Sigmoid colon (tissue), 3 donors: ENCODE measurements around the gene S1PR5.

Source experiments
- CTCF ChIP-seq, 4 experiments: fragments of 450-650 bp in 3 of 4; fragments of 200-600 bp in 1 of 4; IDR thresholded peaks; one replicate each; pipeline ENCODE4 v1.5.1; 2016 to 2019; ENCODE audit warnings: antibody characterized with exemption in 4 of 4, mild to moderate bottlenecking in 3 of 4, moderate library complexity in 2 of 4
- POLR2A ChIP-seq, 2 donors: fragments of 450-650 bp; IDR thresholded peaks; one replicate each; pipeline ENCODE4 v1.6.1; 2016; ENCODE audit warnings: antibody characterized with exemption in 2 of 2, mild to moderate bottlenecking in 2 of 2, moderate library complexity in 2 of 2

- TF ChIP-seq POLR2A (IDR thresholded peaks at IDR 0.05) (no peak), CTCF (IDR thresholded peaks at IDR 0.05) (no peak)
Observed at GRCh38 chr19:10502524-10503001, 14.7 kb downstream of the S1PR5 start.
